H1 (cell line): ENCODE data around the gene HMG20A. TPM values are rescaled to one million over a fixed set of nuclear protein-coding genes. Genes with fewer than 3 reads are reported as not detected.

ENCODE experiments used
- SP1 ChIP-seq: IDR thresholded peaks from 2 replicates; pipeline ENCODE4 v1.6.1; 2011; ENCODE audit warnings: low read depth, low read length
- polyA plus RNA-seq, 7 experiments: library from polyadenylated mRNA; depleted of rRNA in 3 of 7; stranded (reverse) in 5 of 7; unstranded in 2 of 7; fragments of >200 nt in 5 of 7; fragments of 200-250 nt in 2 of 7; gene quantifications; 1 replicate in 5 of 7; 2 replicates in 1 of 7; 4 replicates in 1 of 7; pipeline versions ENCODE4 v1.2.1 to v1.2.3, GENCODE V29; 2011 to 2013; ENCODE audit warnings: missing spikeins in 2 of 7, mixed read lengths in 2 of 7
- total RNA-seq: library from RNA; stranded (reverse); fragmentation: NEBNext Ultra II Directional; extraction: Animal tissue kit (Norgen Biotek cat#: 25700); gene quantifications from 2 replicates; pipeline ENCODE4 v1.2.1, GENCODE V29; 2021

The HMG20A gene
- total and polyA plus RNA-seq, 2 of the 8 experiments (the other 6 are each of a cell fraction or from before 2014, with no cell fraction given) = 52.1 to 59.7 TPM

DNA sequence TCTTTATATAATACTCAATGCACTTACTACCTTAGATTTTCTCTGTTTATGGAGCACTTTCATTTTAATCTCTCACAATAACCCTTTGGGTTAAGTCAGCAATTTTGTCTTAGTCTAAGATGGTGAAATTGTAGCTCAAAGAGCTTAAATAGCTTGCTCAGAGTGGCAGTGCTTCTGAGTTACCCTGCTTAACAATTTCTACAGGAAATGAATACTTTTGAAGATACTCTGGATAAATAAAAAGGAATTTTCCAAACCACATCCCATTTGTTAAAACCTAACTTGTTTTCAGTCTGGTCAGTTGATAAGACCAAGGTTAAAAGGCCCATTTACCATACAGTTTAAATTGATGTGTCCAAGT is 37.2 kb downstream of the HMG20A start (continued):
- TF ChIP-seq SP1 = no peak
